ENCODE measurements around the gene TNFAIP6.

The TNFAIP6 gene

DNA sequence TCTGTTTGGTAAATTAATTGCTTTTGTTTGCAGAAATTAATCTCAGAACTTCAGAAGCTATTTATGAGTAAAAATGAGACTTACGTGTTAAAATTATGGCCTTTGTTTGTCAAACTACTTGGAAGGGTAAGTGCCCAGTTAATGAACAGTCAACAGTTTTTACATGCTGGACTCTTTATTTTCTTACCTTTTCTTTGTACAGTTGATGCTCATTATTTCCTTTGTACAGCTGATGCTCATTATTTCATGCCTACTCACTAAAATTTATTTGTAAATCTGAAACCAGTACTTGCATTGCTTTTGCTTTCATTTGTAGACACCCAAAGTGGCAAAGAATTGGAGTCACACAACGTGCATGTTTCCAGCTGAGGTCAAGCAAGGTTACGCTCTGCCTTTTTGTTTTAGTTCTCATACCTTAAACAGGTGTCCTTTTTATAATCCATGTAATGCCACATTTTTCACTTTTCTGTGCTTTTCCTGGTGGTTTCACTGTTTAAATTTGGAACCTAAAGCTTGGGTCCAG, 65.6 kb downstream of the TNFAIP6 start:
- DNase-seq, result no peak

DNA sequence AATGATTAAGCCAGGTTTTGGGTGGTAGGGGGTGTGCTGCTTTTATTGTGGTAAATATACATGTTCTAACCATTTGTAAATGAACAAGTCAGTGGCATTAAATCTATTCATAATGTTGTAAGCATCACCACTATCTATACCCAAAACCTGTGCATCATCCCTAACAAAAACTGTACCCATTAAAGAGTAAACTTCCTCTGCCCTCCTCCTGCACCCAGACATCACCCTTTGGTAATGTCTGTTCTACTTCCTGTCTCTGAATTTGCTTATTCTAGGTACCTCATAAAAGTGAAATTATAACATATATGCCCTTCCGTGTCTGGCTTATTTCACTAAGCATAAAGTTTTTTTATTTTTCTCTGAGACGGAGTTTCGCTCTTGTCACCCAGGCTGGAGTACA, 66.4 kb downstream of the TNFAIP6 start:
- no peak for DNase-seq

All from NCI-H1417 treated with DMSO at 0.1 percent for 48 hours (cell line).